Activated naive CD8-positive, alpha-beta T cell treated with anti-CD3 and anti-CD28 coated beads, Interleukin-2, amount 50 U/mL, for 24 hours (primary cell): ENCODE data around the gene HBEGF.
"Not testable (repeated sequence)": the region's sequence is repeated elsewhere in the genome, so short reads cannot be mapped to it uniquely, and the experiment has no call there.

Experiments used
- ATAC-seq: fragments of 150-1000 bp; cut with Tn5 transposase; one replicate; pipeline ENCODE4 v1.10.0; 2021
- DNase-seq: peaks from one replicate; pipeline ENCODE4 v3.0.0; 2021
- H3K27ac Mint-ChIP-seq: one replicate; pipeline ENCODE4 v1.8.0; 2021; ENCODE audit warnings: mild to moderate bottlenecking, mixed read lengths
- H3K27me3 Mint-ChIP-seq: one replicate; pipeline ENCODE4 v1.8.0; 2021; ENCODE audit warnings: mixed read lengths
- H3K36me3 Mint-ChIP-seq: one replicate; pipeline ENCODE4 v1.8.0; 2021; ENCODE audit warnings: low read depth, mixed read lengths
- H3K4me1 Mint-ChIP-seq: one replicate; pipeline ENCODE4 v1.8.0; 2021; ENCODE audit warnings: mixed read lengths
- H3K4me3 Mint-ChIP-seq: one replicate; pipeline ENCODE4 v1.8.0; 2021; ENCODE audit warnings: mild to moderate bottlenecking, moderate library complexity, mixed read lengths
- H3K9me3 Mint-ChIP-seq: one replicate; pipeline ENCODE4 v1.8.0; 2021; ENCODE audit warnings: mixed read lengths

HBEGF gene

GRCh38 chr5:140349244-140349643 lies 2.8 kb upstream of the HBEGF start:
- DNase-seq = no peak
- Mint-ChIP-seq H3K4me1 (peaks cover 20% of the 10 kb centered on the region), H3K27me3 (peaks cover 6% of the 10 kb centered on the region), H3K4me3 (no peak overlapping the region), H3K27ac (no peak overlapping the region), H3K9me3 (no peaks in the 10 kb centered on the region), H3K36me3 (no peaks in the 10 kb centered on the region)
- no peak for ATAC-seq

DNA sequence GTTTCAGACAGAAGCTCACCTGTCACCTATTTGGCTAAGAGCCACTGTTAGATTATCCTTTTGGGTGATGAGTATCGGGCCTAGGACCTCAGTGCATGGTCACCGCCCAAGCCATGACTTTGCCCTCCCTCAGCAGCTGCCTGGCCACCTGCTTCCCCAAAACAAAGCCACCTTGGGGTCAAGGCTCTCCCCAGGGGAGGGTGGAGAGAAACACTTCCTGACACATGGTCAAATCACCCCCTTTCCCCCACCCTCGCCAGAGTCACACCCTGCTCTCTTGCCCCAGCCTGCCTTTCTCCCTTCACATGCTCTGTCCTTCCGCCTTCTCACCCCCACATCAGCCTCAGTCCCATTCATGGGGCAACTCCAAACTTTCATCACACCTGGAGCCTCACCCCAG lies 1.7 kb upstream of the HBEGF start:
- Mint-ChIP-seq H3K36me3 (no peaks in the 10 kb centered on the region), H3K9me3 (no peaks in the 10 kb centered on the region), H3K4me1 (peaks cover 30% of the 10 kb centered on the region), H3K27ac (no peak overlapping the region), H3K27me3 (peaks cover 6% of the 10 kb centered on the region), H3K4me3 (no peak overlapping the region)
- ATAC-seq (no peak), DNase-seq (no peak)

DNA sequence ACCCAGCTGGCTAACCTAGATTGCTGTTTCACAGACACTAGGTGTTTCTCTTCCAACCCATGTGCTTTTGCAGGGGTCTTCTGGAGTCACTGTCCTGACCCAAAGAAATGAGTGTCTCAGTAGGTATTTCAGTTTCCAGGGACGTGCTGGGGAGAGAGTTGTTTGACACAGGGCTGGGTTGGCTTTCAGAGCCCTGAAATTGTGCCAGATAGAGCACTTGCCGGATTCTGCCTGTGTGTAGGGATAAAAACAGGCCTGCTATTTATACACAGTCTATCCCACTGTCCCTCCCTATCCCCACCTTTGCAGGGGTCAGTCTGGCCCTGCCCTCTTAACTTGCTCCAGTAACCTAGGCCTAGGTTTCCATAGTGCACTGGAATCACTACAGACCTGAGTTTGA lies 957 bp upstream of the HBEGF start:
- no peaks in the 10 kb centered on the region for H3K9me3 Mint-ChIP-seq
- H3K36me3 Mint-ChIP-seq = no peaks in the 10 kb centered on the region
- peaks cover 38% of the 10 kb centered on the region for H3K4me1 Mint-ChIP-seq
- ATAC-seq = no peak
- H3K27ac Mint-ChIP-seq = no peak overlapping the region
- DNase-seq = no peak
- peak overlapping the region; percentile 70 for H3K4me3 Mint-ChIP-seq
- peaks cover 6% of the 10 kb centered on the region for H3K27me3 Mint-ChIP-seq

DNA sequence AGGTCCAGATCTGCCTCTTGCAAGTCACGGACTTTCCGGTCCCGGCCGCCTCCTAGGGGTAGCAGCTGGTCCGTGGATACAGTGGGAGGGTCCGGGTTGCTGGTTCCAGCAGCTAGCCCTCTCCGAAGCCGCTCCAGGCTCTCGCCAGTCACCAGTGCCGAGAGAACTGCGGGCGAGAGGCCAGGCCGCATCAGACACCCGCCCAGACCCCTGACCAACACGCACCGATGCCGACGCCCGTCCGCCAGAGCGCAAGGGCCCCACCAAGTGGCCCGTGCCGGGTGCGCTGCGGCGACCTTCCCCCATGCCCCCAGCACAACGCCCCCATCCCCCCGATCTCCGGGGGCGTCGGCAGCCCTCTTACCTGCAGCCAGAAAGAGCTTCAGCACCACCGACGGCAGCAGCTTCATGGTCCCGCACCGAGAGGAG lies 470 bp downstream of the HBEGF start:
- DNase-seq = peak; percentile 36
- no peak overlapping the region for H3K27ac Mint-ChIP-seq
- peaks cover 6% of the 10 kb centered on the region for H3K27me3 Mint-ChIP-seq
- peak; percentile 2 for ATAC-seq
- H3K4me1 Mint-ChIP-seq = peaks cover 45% of the 10 kb centered on the region
- H3K36me3 Mint-ChIP-seq = peaks cover 3% of the 10 kb centered on the region
- no peaks in the 10 kb centered on the region for H3K9me3 Mint-ChIP-seq
- peak overlapping the region; percentile 74 for H3K4me3 Mint-ChIP-seq

- ATAC-seq (peak; percentile 54), DNase-seq (peak; percentile 36)
- H3K9me3 Mint-ChIP-seq = no peaks in the 10 kb centered on the region
- peaks cover 47% of the 10 kb centered on the region for H3K4me1 Mint-ChIP-seq
- H3K4me3 Mint-ChIP-seq = peak overlapping the region; percentile 74
- peaks cover 6% of the 10 kb centered on the region for H3K27me3 Mint-ChIP-seq
- no peak overlapping the region for H3K27ac Mint-ChIP-seq
- peaks cover 3% of the 10 kb centered on the region for H3K36me3 Mint-ChIP-seq
Observed at GRCh38 chr5:140344683-140345423, 1.6 kb downstream of the HBEGF start.

GRCh38 chr5:140343849-140344248 lies 2.6 kb downstream of the HBEGF start:
- peaks cover 47% of the 10 kb centered on the region for H3K4me1 Mint-ChIP-seq
- not testable (repeated sequence) for DNase-seq, H3K9me3 Mint-ChIP-seq, H3K27me3 Mint-ChIP-seq, H3K36me3 Mint-ChIP-seq, ATAC-seq
- H3K27ac Mint-ChIP-seq = peak overlapping the region; percentile 55
- H3K4me3 Mint-ChIP-seq = peak overlapping the region; percentile 74

DNA sequence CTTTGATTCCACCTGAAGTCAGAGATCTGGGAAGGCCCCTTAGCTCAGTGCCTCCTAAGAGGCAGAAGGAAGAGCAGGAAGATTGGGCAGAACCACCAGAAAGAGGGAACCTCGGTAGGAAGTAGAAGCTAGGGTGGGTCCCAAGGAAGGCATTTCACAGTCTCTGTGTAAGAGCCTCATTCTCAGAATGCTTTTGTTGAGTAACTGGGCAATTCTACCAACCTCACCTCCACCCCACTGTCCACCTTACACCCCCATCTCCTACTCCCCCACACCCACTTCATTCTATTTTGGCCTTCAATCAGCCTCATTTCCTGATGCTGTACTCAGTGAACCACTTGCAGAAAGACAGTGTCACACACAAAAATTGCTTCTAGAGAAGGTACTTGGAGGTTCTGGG lies 3.5 kb downstream of the HBEGF start:
- peak overlapping the region; percentile 76 for H3K4me3 Mint-ChIP-seq
- peak overlapping the region; percentile 86 for H3K27ac Mint-ChIP-seq
- peaks cover 6% of the 10 kb centered on the region for H3K27me3 Mint-ChIP-seq
- H3K4me1 Mint-ChIP-seq = peaks cover 47% of the 10 kb centered on the region
- no peak for ATAC-seq
- DNase-seq = no peak
- H3K9me3 Mint-ChIP-seq = no peaks in the 10 kb centered on the region
- peaks cover 3% of the 10 kb centered on the region for H3K36me3 Mint-ChIP-seq

DNA sequence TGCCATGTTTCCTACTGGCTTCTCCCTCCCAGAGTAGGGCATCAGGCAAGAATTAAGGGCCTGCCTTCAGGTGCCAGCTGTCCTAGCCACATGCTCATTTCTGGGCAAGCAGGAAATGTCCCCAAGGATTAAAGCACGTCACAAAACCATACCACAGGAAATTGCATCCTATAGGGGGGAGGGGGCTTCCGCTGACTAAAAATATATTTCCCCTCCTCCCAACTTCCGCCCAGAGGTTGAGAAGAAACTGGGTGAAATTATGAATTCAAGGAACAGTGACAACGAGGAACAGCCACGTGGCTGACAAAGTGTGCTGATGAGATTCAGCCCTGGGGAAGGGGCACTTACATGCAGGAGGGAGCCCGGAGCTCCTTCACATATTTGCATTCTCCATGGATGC lies 4.1 kb downstream of the HBEGF start:
- Mint-ChIP-seq H3K27ac (peak overlapping the region; percentile 86), H3K36me3 (peaks cover 3% of the 10 kb centered on the region), H3K4me3 (peak overlapping the region; percentile 76), H3K4me1 (peaks cover 47% of the 10 kb centered on the region), H3K27me3 (peaks cover 6% of the 10 kb centered on the region), H3K9me3 (no peaks in the 10 kb centered on the region)
- ATAC-seq (peak; percentile 17), DNase-seq (peak; percentile 44)

GRCh38 chr5:140341591-140341990 lies 4.8 kb downstream of the HBEGF start:
- peaks cover 6% of the 10 kb centered on the region for H3K27me3 Mint-ChIP-seq
- H3K36me3 Mint-ChIP-seq = peaks cover 3% of the 10 kb centered on the region
- DNase-seq (no peak), ATAC-seq (no peak)
- H3K9me3 Mint-ChIP-seq = no peaks in the 10 kb centered on the region
- peak overlapping the region; percentile 76 for H3K4me3 Mint-ChIP-seq
- H3K27ac Mint-ChIP-seq = peak overlapping the region; percentile 86
- peaks cover 41% of the 10 kb centered on the region for H3K4me1 Mint-ChIP-seq

- ATAC-seq (no peak), DNase-seq (no peak)
- Mint-ChIP-seq H3K27me3 (peaks cover 5% of the 10 kb centered on the region), H3K4me1 (peaks cover 41% of the 10 kb centered on the region), H3K36me3 (peaks cover 3% of the 10 kb centered on the region), H3K9me3 (no peaks in the 10 kb centered on the region), H3K4me3 (no peak overlapping the region), H3K27ac (no peak overlapping the region)
Observed at GRCh38 chr5:140340605-140341121, 5.7 kb downstream of the HBEGF start.

DNA sequence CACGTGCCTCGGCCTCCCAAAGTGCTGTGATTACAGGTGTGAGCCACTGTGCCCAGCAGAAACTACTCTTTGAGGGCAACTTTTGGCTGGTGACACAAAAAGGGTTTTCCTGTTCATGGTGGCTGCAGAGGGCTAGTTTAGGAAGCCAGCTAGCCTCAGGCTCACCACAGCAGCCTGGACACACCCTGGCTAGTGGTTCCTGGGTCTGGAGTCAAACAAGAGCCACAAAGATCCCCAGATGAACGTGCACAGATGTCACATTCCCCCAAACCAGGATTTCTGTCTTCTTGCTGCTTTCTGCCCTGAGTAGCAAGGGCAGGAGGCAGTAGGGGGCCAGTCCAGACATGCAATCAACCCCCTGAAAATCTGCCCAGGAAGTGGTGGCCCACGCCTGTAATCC lies 6.8 kb downstream of the HBEGF start:
- peaks cover 3% of the 10 kb centered on the region for H3K36me3 Mint-ChIP-seq
- no peak overlapping the region for H3K27ac Mint-ChIP-seq
- peaks cover 39% of the 10 kb centered on the region for H3K4me1 Mint-ChIP-seq
- no peaks in the 10 kb centered on the region for H3K27me3 Mint-ChIP-seq
- ATAC-seq = no peak
- no peak overlapping the region for H3K4me3 Mint-ChIP-seq
- DNase-seq = no peak
- H3K9me3 Mint-ChIP-seq = no peaks in the 10 kb centered on the region

- H3K4me1 Mint-ChIP-seq = peaks cover 33% of the 10 kb centered on the region
- H3K4me3 Mint-ChIP-seq = no peak overlapping the region
- ATAC-seq = no peak
Observed at GRCh38 chr5:140338908-140339307, 7.5 kb downstream of the HBEGF start.

DNA sequence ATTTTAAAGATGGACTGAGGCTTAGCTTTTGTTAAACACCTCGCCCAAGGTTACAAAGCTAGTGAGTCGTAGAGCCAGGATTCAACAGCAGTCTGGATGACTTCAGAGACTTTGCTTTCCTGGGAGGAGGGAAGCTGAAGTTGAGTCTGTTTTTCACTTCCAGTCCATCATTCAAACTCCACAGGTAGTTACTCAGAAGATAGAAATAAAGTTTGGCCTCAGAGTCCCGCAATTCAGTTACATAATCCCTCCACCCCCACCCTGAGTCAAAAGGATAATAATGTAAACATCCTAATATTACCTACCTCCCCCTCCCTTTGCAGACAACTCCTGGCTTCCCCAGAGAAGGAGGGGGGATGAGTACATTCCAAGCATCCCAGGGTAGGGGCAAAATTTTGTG lies 8.1 kb downstream of the HBEGF start:
- ATAC-seq = no peak
- no peak for DNase-seq
- H3K36me3 Mint-ChIP-seq = peaks cover 3% of the 10 kb centered on the region
- no peak overlapping the region for H3K4me3 Mint-ChIP-seq
- no peaks in the 10 kb centered on the region for H3K9me3 Mint-ChIP-seq
- H3K4me1 Mint-ChIP-seq = peaks cover 27% of the 10 kb centered on the region
- H3K27me3 Mint-ChIP-seq = no peaks in the 10 kb centered on the region
- H3K27ac Mint-ChIP-seq = no peak overlapping the region

More at GRCh38 chr5:140338908-140339307, 7.5 kb downstream of the HBEGF start:
- Mint-ChIP-seq H3K9me3 (no peaks in the 10 kb centered on the region), H3K27ac (no peak overlapping the region), H3K36me3 (peaks cover 3% of the 10 kb centered on the region), H3K27me3 (no peaks in the 10 kb centered on the region)
- DNase-seq = no peak

DNA sequence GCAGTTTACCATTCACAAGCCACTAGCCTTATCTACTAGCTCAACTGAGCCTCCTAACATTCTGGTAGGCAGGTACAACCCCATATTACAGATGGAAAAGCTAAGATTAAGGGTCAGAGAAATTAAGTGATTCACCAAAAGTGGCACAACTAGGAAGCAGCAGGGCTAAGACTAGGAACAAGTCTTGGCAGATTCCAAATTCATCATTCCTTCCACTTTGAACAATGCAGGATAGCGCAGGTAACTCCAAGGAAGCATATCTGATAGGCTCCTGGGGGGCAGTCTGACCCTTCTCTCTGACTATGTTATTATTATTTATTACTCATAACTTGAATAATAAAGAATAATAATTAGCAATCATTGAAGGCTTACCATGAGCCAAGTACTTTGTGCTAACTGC lies 8.5 kb downstream of the HBEGF start:
- Mint-ChIP-seq H3K4me1 (peaks cover 22% of the 10 kb centered on the region), H3K36me3 (peaks cover 6% of the 10 kb centered on the region), H3K27ac (no peak overlapping the region), H3K27me3 (no peaks in the 10 kb centered on the region), H3K9me3 (no peaks in the 10 kb centered on the region), H3K4me3 (no peak overlapping the region)
- no peak for DNase-seq
- ATAC-seq = no peak

DNA sequence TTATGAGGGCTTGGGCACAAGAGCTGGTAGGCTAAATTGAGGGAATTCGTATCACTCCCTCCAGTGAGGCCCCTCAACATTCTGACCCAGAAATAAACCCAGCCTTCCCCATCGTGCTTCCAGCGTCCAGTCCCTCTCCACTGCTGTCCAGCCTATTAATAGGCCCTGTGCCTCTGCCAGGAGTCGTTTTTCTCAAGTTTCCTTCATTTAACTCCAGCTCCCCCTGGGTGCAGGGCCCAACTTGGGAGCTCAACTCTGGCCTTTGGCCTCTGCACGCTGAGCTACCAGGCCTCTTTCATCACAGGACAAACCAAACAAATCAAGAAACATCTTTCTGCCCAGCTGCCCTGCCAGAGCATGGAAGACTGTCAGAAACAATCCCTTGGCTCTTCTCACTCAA lies 10.0 kb downstream of the HBEGF start:
- ATAC-seq (no peak), DNase-seq (no peak)
- H3K27ac Mint-ChIP-seq = no peak overlapping the region
- no peaks in the 10 kb centered on the region for H3K27me3 Mint-ChIP-seq
- H3K4me3 Mint-ChIP-seq = no peak overlapping the region
- no peaks in the 10 kb centered on the region for H3K9me3 Mint-ChIP-seq
- peaks cover 11% of the 10 kb centered on the region for H3K4me1 Mint-ChIP-seq
- H3K36me3 Mint-ChIP-seq = peaks cover 4% of the 10 kb centered on the region
